ENCODE data around the gene AKR7A2.

Gene AKR7A2

GRCh38 chr1:19311931-19312781, at the start of gene AKR7A2, which contains the start of gene SLC66A1:
Gene AKR7A2, minus strand, starts transcription at chr1:19312144. Its CDS starts 20 bp downstream, at chr1:19312124.
Gene SLC66A1, plus strand, starts transcription at chr1:19312326. Its CDS starts 5,352 bp downstream, at chr1:19317678.
- in situ Hi-C loops (cut with HindIII; ENCODE audit: low sequenced_read_pairs), result no loop called here
- TF ChIP-seq CTCF (IDR thresholded peaks at IDR 0.05; ENCODE audit: low read depth, low read length, missing control alignments), result no peak
- peak within 1 kb of the TSS; percentile 77 for H3K4me3 ChIP-seq (ENCODE audit: low read depth, low read length)
- peak; percentile 71 for DNase-seq (ENCODE audit: low read depth)

- in situ Hi-C loops (cut with HindIII; ENCODE audit: low sequenced_read_pairs), result no loop called here
- no peak for TF ChIP-seq CTCF (IDR thresholded peaks at IDR 0.05; ENCODE audit: low read depth, low read length, missing control alignments)
- DNase-seq (ENCODE audit: low read depth), result no peak
- no peak overlapping the region for H3K4me3 ChIP-seq (ENCODE audit: low read depth, low read length)
These were observed 49.1 kb upstream of the AKR7A2 start for GRCh38 chr1:19360843-19361610.

- in situ Hi-C loops (cut with HindIII; ENCODE audit: low sequenced_read_pairs), result no loop called here
- no peak overlapping the region for H3K4me3 ChIP-seq (ENCODE audit: low read depth, low read length)
- no peak for DNase-seq (ENCODE audit: low read depth)
These were observed 48.5 kb upstream of the AKR7A2 start for GRCh38 chr1:19360432-19360831.

GRCh38 chr1:19360016-19360415, 48.1 kb upstream of the AKR7A2 start:
- no peak for TF ChIP-seq CTCF (IDR thresholded peaks at IDR 0.05; ENCODE audit: low read depth, low read length, missing control alignments)
- in situ Hi-C loops (cut with HindIII; ENCODE audit: low sequenced_read_pairs), result no loop called here
- H3K4me3 ChIP-seq (ENCODE audit: low read depth, low read length), result no peak overlapping the region
- DNase-seq (ENCODE audit: low read depth), result no peak

More at GRCh38 chr1:19360432-19360831, 48.5 kb upstream of the AKR7A2 start:
- TF ChIP-seq CTCF (IDR thresholded peaks at IDR 0.05; ENCODE audit: low read depth, low read length, missing control alignments), result no peak

- in situ Hi-C loops (cut with HindIII; ENCODE audit: low sequenced_read_pairs), result no loop called here
- no peak overlapping the region for H3K4me3 ChIP-seq (ENCODE audit: low read depth, low read length)
- no peak for DNase-seq (ENCODE audit: low read depth)
- no peak for TF ChIP-seq CTCF (IDR thresholded peaks at IDR 0.05; ENCODE audit: low read depth, low read length, missing control alignments)
These were observed 47.4 kb upstream of the AKR7A2 start for GRCh38 chr1:19359357-19359756.

GRCh38 chr1:19358710-19359109, 46.8 kb upstream of the AKR7A2 start:
- H3K4me3 ChIP-seq (ENCODE audit: low read depth, low read length), result no peak overlapping the region
- in situ Hi-C loops (cut with HindIII; ENCODE audit: low sequenced_read_pairs), result no loop called here
- TF ChIP-seq CTCF (IDR thresholded peaks at IDR 0.05; ENCODE audit: low read depth, low read length, missing control alignments), result no peak
- no peak for DNase-seq (ENCODE audit: low read depth)
